GM23248 (cell line): ENCODE data around the gene CRYBA1.

Experiments used
- EZH2 ChIP-seq: fragments of 200-600 bp; sonication (generic); IDR thresholded peaks from 2 replicates; pipeline ENCODE4 v1.6.1; 2018; ENCODE audit warnings: antibody characterized with exemption, mild to moderate bottlenecking; ENCODE audit not compliant: insufficient read depth, poor library complexity, severe bottlenecking
- EZH2phosphoT487 ChIP-seq: fragments of 200-600 bp; sonication (generic); IDR thresholded peaks from 2 replicates; pipeline ENCODE4 v1.6.1; 2018; ENCODE audit warnings: antibody characterized with exemption, moderate library complexity, mild to moderate bottlenecking, low read depth; ENCODE audit not compliant: insufficient read depth

DNA sequence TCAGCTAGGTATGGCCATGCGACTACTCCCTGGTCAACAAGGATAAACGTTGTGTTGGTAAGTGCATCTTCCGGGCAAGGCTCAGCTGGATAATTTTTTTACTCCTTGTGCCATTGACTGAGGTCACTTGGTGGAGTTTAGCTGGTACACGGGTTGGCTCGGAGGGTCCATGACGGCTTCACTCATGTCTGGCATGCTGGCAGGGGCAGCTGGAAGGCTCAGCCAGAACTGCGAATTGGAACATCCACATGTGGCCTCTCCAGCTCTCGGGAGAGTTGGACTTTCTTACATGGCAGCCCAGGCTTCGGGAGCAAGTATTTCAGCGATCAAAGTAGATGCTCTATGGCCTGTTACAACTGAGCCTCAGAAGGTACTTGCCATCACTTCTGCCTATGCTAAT is 31.5 kb upstream of the CRYBA1 start:
- TF ChIP-seq EZH2phosphoT487 (no peak), EZH2 (no peak)
